HEK293 (cell line): Measurements from ENCODE around the gene TUT4.

ENCODE experiments used
- FEZF1 ChIP-seq: fragments of 450-650 bp; formaldehyde crosslinking; IDR thresholded peaks from 2 replicates; pipeline ENCODE4 v1.5.1; 2016; ENCODE audit warnings: missing biosample characterization, missing genetic modification characterization
- GLI2 ChIP-seq: fragments of 450-650 bp; formaldehyde crosslinking; IDR thresholded peaks from 2 replicates; pipeline ENCODE4; 2017; ENCODE audit warnings: missing biosample characterization, missing genetic modification characterization, low read depth, borderline replicate concordance
- HOXA7 ChIP-seq: sonication (generic); formaldehyde crosslinking; IDR thresholded peaks from 2 replicates; pipeline ENCODE4 v1.8.1; 2022; ENCODE audit warnings: missing genetic modification reagents, borderline replicate concordance
- HOXD13 ChIP-seq: sonication (generic); formaldehyde crosslinking; IDR thresholded peaks from 2 replicates; pipeline ENCODE4 v1.8.0; 2022; ENCODE audit warnings: missing genetic modification reagents, borderline replicate concordance
- INSM2 ChIP-seq: fragments of 450-650 bp; formaldehyde crosslinking; IDR thresholded peaks from 2 replicates; pipeline ENCODE4 v1.5.1; 2016; ENCODE audit warnings: missing biosample characterization, missing genetic modification characterization
- KLF8 ChIP-seq: fragments of 450-650 bp; formaldehyde crosslinking; IDR thresholded peaks from 2 replicates; pipeline ENCODE4 v1.5.1; 2016; ENCODE audit warnings: missing biosample characterization, missing genetic modification characterization
- RBAK ChIP-seq: fragments of 450-650 bp; formaldehyde crosslinking; IDR thresholded peaks from 2 replicates; pipeline ENCODE4 v1.5.1; 2016; ENCODE audit warnings: missing biosample characterization, missing genetic modification characterization
- SETDB1 ChIP-seq: IDR thresholded peaks from one replicate; pipeline ENCODE4 v1.6.1; 2017; ENCODE audit warnings: mild to moderate bottlenecking, low read length, moderate library complexity, mixed read lengths; ENCODE audit not compliant: insufficient read length
- TRIM28 ChIP-seq: IDR thresholded peaks from 2 replicates; pipeline ENCODE4 v1.6.1; 2011; ENCODE audit warnings: low read length, control low read depth, borderline replicate concordance
- TSHZ1 ChIP-seq: fragments of 450-650 bp; formaldehyde crosslinking; IDR thresholded peaks from 2 replicates; pipeline ENCODE4 v1.5.1; 2016; ENCODE audit warnings: missing biosample characterization, missing genetic modification characterization, borderline replicate concordance
- ZBTB10 ChIP-seq: fragments of 450-650 bp; formaldehyde crosslinking; IDR thresholded peaks from 2 replicates; pipeline ENCODE4 v1.5.1; 2016; ENCODE audit warnings: missing biosample characterization, missing genetic modification characterization
- ZBTB21 ChIP-seq: fragments of 450-650 bp; formaldehyde crosslinking; IDR thresholded peaks from 2 replicates; pipeline ENCODE4 v1.5.1; 2017; ENCODE audit warnings: missing biosample characterization, missing genetic modification characterization
- ZBTB26 ChIP-seq: fragments of 450-650 bp; formaldehyde crosslinking; optimal IDR thresholded peaks from 2 replicates; pipeline ENCODE3; 2016; ENCODE audit warnings: missing biosample characterization, mild to moderate bottlenecking, missing genetic modification characterization
- ZBTB44 ChIP-seq: fragments of 450-650 bp; IDR thresholded peaks from 2 replicates; pipeline ENCODE4 v1.5.1; 2018; ENCODE audit warnings: missing biosample characterization, mild to moderate bottlenecking, missing genetic modification characterization
- ZBTB6 ChIP-seq: fragments of 450-650 bp; formaldehyde crosslinking; IDR thresholded peaks from 2 replicates; pipeline ENCODE4 v1.5.1; 2017; ENCODE audit warnings: missing biosample characterization, missing genetic modification characterization
- ZBTB7A ChIP-seq: fragments of 450-650 bp; formaldehyde crosslinking; IDR thresholded peaks from 2 replicates; pipeline ENCODE4 v1.5.1; 2016; ENCODE audit warnings: low read depth, missing biosample characterization, missing genetic modification characterization
- ZFP69B ChIP-seq: fragments of 450-650 bp; formaldehyde crosslinking; IDR thresholded peaks from 2 replicates; pipeline ENCODE4 v1.5.1; 2016; ENCODE audit warnings: missing biosample characterization, missing genetic modification characterization
- ZIC2 ChIP-seq: fragments of 450-650 bp; formaldehyde crosslinking; IDR thresholded peaks from 2 replicates; pipeline ENCODE4 v1.5.1; 2016; ENCODE audit warnings: missing biosample characterization, missing genetic modification characterization
- ZNF114 ChIP-seq: fragments of 450-650 bp; formaldehyde crosslinking; IDR thresholded peaks from 2 replicates; pipeline ENCODE4 v1.5.0; 2017; ENCODE audit warnings: missing biosample characterization, missing genetic modification characterization
- ZNF133 ChIP-seq: fragments of 450-650 bp; formaldehyde crosslinking; IDR thresholded peaks from 2 replicates; pipeline ENCODE4 v1.5.1; 2016; ENCODE audit warnings: missing biosample characterization, missing genetic modification characterization
- ZNF140 ChIP-seq: fragments of 450-650 bp; formaldehyde crosslinking; IDR thresholded peaks from 2 replicates; pipeline ENCODE4 v1.5.1; 2016; ENCODE audit warnings: missing biosample characterization, missing genetic modification characterization
- ZNF202 ChIP-seq: fragments of 450-650 bp; formaldehyde crosslinking; IDR thresholded peaks from 2 replicates; pipeline ENCODE4 v1.5.1; 2016; ENCODE audit warnings: missing biosample characterization, missing genetic modification characterization, borderline replicate concordance
- ZNF214 ChIP-seq: fragments of 450-650 bp; formaldehyde crosslinking; IDR thresholded peaks from 2 replicates; pipeline ENCODE4 v1.5.1; 2017; ENCODE audit warnings: missing biosample characterization, mild to moderate bottlenecking, missing genetic modification characterization, borderline replicate concordance
- ZNF416 ChIP-seq: fragments of 450-650 bp; formaldehyde crosslinking; IDR thresholded peaks from 2 replicates; pipeline ENCODE4 v1.5.1; 2016; ENCODE audit warnings: missing biosample characterization, missing genetic modification characterization
- ZNF626 ChIP-seq: fragments of 450-650 bp; sonication (Bioruptor Pico); formaldehyde crosslinking; IDR thresholded peaks from 2 replicates; pipeline ENCODE4 v1.5.1; 2018; ENCODE audit warnings: missing biosample characterization, missing genetic modification characterization, inconsistent platforms
- ZNF660 ChIP-seq: fragments of 450-650 bp; IDR thresholded peaks from 2 replicates; pipeline ENCODE4 v1.5.1; 2018; ENCODE audit warnings: missing biosample characterization, mild to moderate bottlenecking, missing genetic modification characterization
- ZNF791 ChIP-seq: fragments of 450-650 bp; formaldehyde crosslinking; IDR thresholded peaks from 2 replicates; pipeline ENCODE4 v1.5.1; 2016; ENCODE audit warnings: missing biosample characterization, missing genetic modification characterization
- ZSCAN23 ChIP-seq: fragments of 450-650 bp; formaldehyde crosslinking; IDR thresholded peaks from 2 replicates; pipeline ENCODE4 v1.5.1; 2016; ENCODE audit warnings: missing biosample characterization, missing genetic modification characterization

TUT4 gene

GRCh38 chr1:52552505-52553361 lies at the start of gene TUT4 (continued):
- peak; percentile 68; the same call in 1 of the 2 replicates for TF ChIP-seq ZBTB10 (tag by site-specific recombination)
- no peak for TF ChIP-seq HOXA7
- TF ChIP-seq ZNF202 (tag by site-specific recombination) = no peak
- TF ChIP-seq ZNF416 (tag by site-specific recombination) = no peak
- peak; percentile 58; the same call in 1 of the 2 replicates for TF ChIP-seq TRIM28
- peak; percentile 58; the same call in 1 of the 2 replicates for TF ChIP-seq KLF8 (tag by site-specific recombination)
- no peak for TF ChIP-seq TSHZ1
- no peak for TF ChIP-seq ZNF140 (tag by site-specific recombination)
- TF ChIP-seq ZNF214 (tag by site-specific recombination) = no peak
- TF ChIP-seq ZNF660 (tag by site-specific recombination) = peak; percentile 37; the same call in 1 of the 2 replicates
- no peak for TF ChIP-seq GLI2 (tag by site-specific recombination)
- TF ChIP-seq ZBTB26 (tag by site-specific recombination) = peak; percentile 98
- no peak for TF ChIP-seq ZBTB44
- TF ChIP-seq ZBTB7A (tag by site-specific recombination) = 0 out of 2 replicates have a peak, but pooled peaks have one; percentile 38
- TF ChIP-seq INSM2 (tag by site-specific recombination) = no peak
- no peak for TF ChIP-seq FEZF1 (tag by site-specific recombination)
- no peak for TF ChIP-seq SETDB1
- TF ChIP-seq ZNF626 (tag by site-specific recombination) = no peak
- no peak for TF ChIP-seq RBAK
- TF ChIP-seq ZNF133 (tag by site-specific recombination) = no peak
- no peak for TF ChIP-seq ZBTB6 (tag by site-specific recombination)
- no peak for TF ChIP-seq ZSCAN23
- peak; percentile 84 for TF ChIP-seq ZIC2 (tag by site-specific recombination)
- TF ChIP-seq ZFP69B = peak; percentile 51; the same call in 1 of the 2 replicates
- no peak for TF ChIP-seq ZBTB21 (tag by site-specific recombination)
- TF ChIP-seq ZNF791 (tag by site-specific recombination) = no peak
- TF ChIP-seq ZNF114 (tag by site-specific recombination) = no peak
- TF ChIP-seq HOXD13 (CRISPR knock-in tag) = no peak
